Measurements from ENCODE around the gene NREP. TPM values are rescaled to one million over a fixed set of nuclear protein-coding genes. Genes with fewer than 3 reads are reported as not detected.

The NREP gene
- total and polyA plus RNA-seq, 8 donors, result 33.9 to 1,154 (median 1,003) TPM

GRCh38 chr5:111680737-111681413 is 76.1 kb downstream of the NREP start:
- Histone ChIP-seq H3K36me3 (no peaks in the 10 kb centered on the region), H3K9me3 (no peaks in the 10 kb centered on the region), H3K4me1 (peaks cover 13 to 16% of the 10 kb centered on the region in 2 donors), H3K27ac (peak overlapping the region; percentile 10 to 66), H3K27me3 (no peaks in the 10 kb centered on the region), H3K4me3 (no peak overlapping the region)
- ATAC-seq, result peak; percentile 82
- intact Hi-C loops (cut with DNase I), result no loop called here
- DNase-seq, result peak in 2 of 4 donors; percentile 91 to 92
- TF ChIP-seq, protein P1, sequence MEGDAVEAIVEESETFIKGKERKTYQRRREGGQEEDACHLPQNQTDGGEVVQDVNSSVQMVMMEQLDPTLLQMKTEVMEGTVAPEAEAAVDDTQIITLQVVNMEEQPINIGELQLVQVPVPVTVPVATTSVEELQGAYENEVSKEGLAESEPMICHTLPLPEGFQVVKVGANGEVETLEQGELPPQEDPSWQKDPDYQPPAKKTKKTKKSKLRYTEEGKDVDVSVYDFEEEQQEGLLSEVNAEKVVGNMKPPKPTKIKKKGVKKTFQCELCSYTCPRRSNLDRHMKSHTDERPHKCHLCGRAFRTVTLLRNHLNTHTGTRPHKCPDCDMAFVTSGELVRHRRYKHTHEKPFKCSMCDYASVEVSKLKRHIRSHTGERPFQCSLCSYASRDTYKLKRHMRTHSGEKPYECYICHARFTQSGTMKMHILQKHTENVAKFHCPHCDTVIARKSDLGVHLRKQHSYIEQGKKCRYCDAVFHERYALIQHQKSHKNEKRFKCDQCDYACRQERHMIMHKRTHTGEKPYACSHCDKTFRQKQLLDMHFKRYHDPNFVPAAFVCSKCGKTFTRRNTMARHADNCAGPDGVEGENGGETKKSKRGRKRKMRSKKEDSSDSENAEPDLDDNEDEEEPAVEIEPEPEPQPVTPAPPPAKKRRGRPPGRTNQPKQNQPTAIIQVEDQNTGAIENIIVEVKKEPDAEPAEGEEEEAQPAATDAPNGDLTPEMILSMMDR (IDR thresholded peaks at IDR 0.05), result no peak

DNA sequence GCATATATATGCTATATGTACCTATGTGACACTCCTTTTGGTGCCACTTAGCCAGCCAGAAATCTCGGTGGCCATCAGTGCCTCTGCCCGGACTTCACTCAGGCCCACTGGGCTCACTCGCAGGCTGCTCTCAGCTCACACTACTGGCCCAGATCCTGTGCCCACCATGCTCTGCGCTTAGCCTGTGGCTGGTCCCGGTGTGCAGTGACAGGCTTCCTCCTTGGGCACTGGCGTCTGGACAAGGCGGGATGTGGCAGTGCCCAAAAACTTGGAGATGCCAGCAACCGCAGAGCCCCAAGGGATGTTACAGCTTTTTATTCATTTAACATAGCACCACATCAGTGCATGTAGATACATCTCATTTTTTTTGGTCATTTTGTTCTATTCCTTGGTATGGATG is 77.4 kb downstream of the NREP start:
- ATAC-seq (no peak), DNase-seq (no peak)
- intact Hi-C loops (cut with DNase I), result no loop called here

More for the DNA sequence above, 77.4 kb downstream of the NREP start:
- TF ChIP-seq, protein P1 (IDR thresholded peaks at IDR 0.05), result no peak
- peaks cover 13 to 16% of the 10 kb centered on the region in 2 donors for H3K4me1 ChIP-seq
- no peaks in the 10 kb centered on the region for H3K9me3 ChIP-seq
- no peak overlapping the region for H3K27ac ChIP-seq
- H3K27me3 ChIP-seq, result no peaks in the 10 kb centered on the region
- no peak overlapping the region for H3K4me3 ChIP-seq
- no peaks in the 10 kb centered on the region for H3K36me3 ChIP-seq

Other genes starting within 250 kb of the NREP start
- gene STARD4, start 244.7 kb downstream of the NREP start, total RNA-seq, result 10 to 100 TPM; 39.6 to 68.2 TPM
- 10 to 100 TPM; 32.4 to 43.3 (median 37.1) TPM for gene STARD4, start 244.7 kb downstream of the NREP start, polyA plus RNA-seq (ENCODE audit: insufficient read length in 6 of 6)